ENCODE measurements around the gene HIPK1.

GRCh38 chr1:114003431-114003830 is 74.3 kb downstream of the HIPK1 start:
- no peak for TF ChIP-seq CTCF (IDR thresholded peaks at IDR 0.05)
- no peak for TF ChIP-seq POLR2AphosphoS5 (IDR thresholded peaks at IDR 0.05)
- no peak for TF ChIP-seq EP300 (IDR thresholded peaks at IDR 0.05)

Measured in suprapubic skin (tissue), 4 donors.